GM12878 (cell line): Measurements from ENCODE around the gene IPO8.

Source experiments
- POU2F2 ChIP-seq: IDR thresholded peaks from 3 replicates; pipeline ENCODE4 v1.6.1; 2011; ENCODE audit warnings: low read depth, mild to moderate bottlenecking, low read length, borderline replicate concordance
- SIN3A ChIP-seq: IDR thresholded peaks from 2 replicates; pipeline ENCODE4 v1.6.1; 2012; ENCODE audit warnings: low read depth, low read length, improper control_type of control experiment
- TF ChIP-seq, protein P1 (sequence below): IDR thresholded peaks from 2 replicates; pipeline ENCODE4 v1.6.1; 2011; ENCODE audit warnings: low read depth, low read length, improper control_type of control experiment, borderline replicate concordance

DNA sequence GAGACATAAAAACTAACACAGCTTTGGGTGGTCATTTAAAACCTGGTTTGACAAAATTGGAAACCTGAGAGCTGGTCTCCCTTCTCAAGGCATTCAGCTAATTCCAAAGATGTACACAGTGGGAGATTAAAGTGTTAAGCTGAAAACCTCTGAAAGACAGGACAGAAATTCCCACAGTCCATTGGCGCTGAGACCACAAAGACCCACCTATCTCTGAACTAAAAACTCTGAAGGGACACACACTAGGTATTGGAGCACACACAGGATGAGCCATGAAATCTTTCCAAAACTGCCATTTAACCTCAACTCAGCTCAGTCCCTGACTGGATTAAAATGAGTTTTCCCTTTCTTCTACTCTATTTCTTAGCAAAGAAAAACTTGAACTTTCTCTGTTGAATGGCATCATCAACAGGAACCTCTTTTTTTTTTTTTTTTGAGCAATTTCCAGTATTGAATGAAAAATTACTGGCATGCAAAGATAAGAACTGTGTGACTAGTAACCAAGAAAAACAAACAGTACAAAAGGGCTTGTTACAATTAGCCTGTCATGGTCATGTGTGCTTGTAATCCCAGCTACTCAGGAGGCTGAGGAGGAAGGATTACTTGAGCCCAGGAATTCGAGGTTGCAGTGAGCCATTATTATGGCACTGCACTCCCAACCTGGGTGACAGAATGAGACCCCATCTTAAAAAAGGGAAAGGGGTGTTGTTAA, 82.4 kb downstream of the IPO8 start:
- TF ChIP-seq SIN3A (no peak), POU2F2 (no peak)
- TF ChIP-seq, protein P1, sequence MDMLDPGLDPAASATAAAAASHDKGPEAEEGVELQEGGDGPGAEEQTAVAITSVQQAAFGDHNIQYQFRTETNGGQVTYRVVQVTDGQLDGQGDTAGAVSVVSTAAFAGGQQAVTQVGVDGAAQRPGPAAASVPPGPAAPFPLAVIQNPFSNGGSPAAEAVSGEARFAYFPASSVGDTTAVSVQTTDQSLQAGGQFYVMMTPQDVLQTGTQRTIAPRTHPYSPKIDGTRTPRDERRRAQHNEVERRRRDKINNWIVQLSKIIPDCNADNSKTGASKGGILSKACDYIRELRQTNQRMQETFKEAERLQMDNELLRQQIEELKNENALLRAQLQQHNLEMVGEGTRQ = no peak
